Daoy (cell line): ENCODE measurements around the gene SQSTM1. TPM values are rescaled to one million over a fixed set of nuclear protein-coding genes. Genes with fewer than 3 reads are reported as not detected.

Source experiments
- DNase-seq: peaks from one replicate; pipeline ENCODE4 v3.0.0-alpha.2; 2015; ENCODE audit warnings: low read depth
- total RNA-seq: library from RNA; depleted of rRNA; stranded (reverse); fragments of >200 nt; shearing (Covaris generic); gene quantifications from 2 replicates; pipeline ENCODE4 v1.2.3, GENCODE V29; 2014

The SQSTM1 gene
- total RNA-seq, 1 experiment from 2014 or later = 311 TPM

- no peak for DNase-seq
Observed at GRCh38 chr5:179794575-179794974, 26.1 kb upstream of the SQSTM1 start.

GRCh38 chr5:179795049-179795862, 25.4 kb upstream of the SQSTM1 start:
- no peak for DNase-seq

GRCh38 chr5:179795863-179796833, 24.6 kb upstream of the SQSTM1 start:
- peak; percentile 92 for DNase-seq

GRCh38 chr5:179796877-179797608, 23.7 kb upstream of the SQSTM1 start:
- DNase-seq = no peak

GRCh38 chr5:179797741-179798140, 23.0 kb upstream of the SQSTM1 start:
- no peak for DNase-seq

GRCh38 chr5:179798144-179798770, 22.4 kb upstream of the SQSTM1 start:
- DNase-seq = no peak

- DNase-seq = no peak
Observed at GRCh38 chr5:179798771-179799643, 21.7 kb upstream of the SQSTM1 start.

- no peak for DNase-seq
Observed at GRCh38 chr5:179799644-179799973, 21.1 kb upstream of the SQSTM1 start.

- DNase-seq = no peak
Observed at GRCh38 chr5:179800071-179800695, 20.5 kb upstream of the SQSTM1 start.

GRCh38 chr5:179800696-179801201, 20.0 kb upstream of the SQSTM1 start:
- DNase-seq = no peak

- DNase-seq = no peak
Observed at GRCh38 chr5:179801304-179802206, 19.1 kb upstream of the SQSTM1 start.

- no peak for DNase-seq
Observed at GRCh38 chr5:179802207-179802883, 18.4 kb upstream of the SQSTM1 start.

GRCh38 chr5:179802950-179803562, 17.6 kb upstream of the SQSTM1 start:
- no peak for DNase-seq

GRCh38 chr5:179803651-179804554, 16.8 kb upstream of the SQSTM1 start:
- DNase-seq = peak; percentile 52

- no peak for DNase-seq
Observed at GRCh38 chr5:179804555-179804947, 16.2 kb upstream of the SQSTM1 start.

GRCh38 chr5:179805070-179805528, 15.6 kb upstream of the SQSTM1 start:
- no peak for DNase-seq
